HG03045 (cell line): Measurements from ENCODE around the gene MCRIP2.
A peak's percentile ranks its signal among the peaks of the same experiment; 100 is the strongest.

Experiments used
- ATAC-seq: cut with Tn5 transposase; IDR thresholded peaks from one replicate; pipeline ENCODE4 v1.9.1; 2021; ENCODE audit warnings: mild to moderate bottlenecking, moderate library complexity; ENCODE audit not compliant: unreplicated experiment

Gene MCRIP2

GRCh38 chr16:647173-647902, 5.7 kb downstream of the MCRIP2 start:
- no peak for ATAC-seq

- no peak for ATAC-seq
These were observed 6.6 kb downstream of the MCRIP2 start for GRCh38 chr16:648071-648780.

GRCh38 chr16:648781-649589, 7.4 kb downstream of the MCRIP2 start, which contains the start of gene WDR90:
Gene WDR90 (plus strand): TSS chr16:649365. CDS start chr16:649417, 52 bp downstream.
- peak; percentile 69 for ATAC-seq

GRCh38 chr16:649631-650030, 8.0 kb downstream of the MCRIP2 start:
- peak; percentile 15 for ATAC-seq

DNA sequence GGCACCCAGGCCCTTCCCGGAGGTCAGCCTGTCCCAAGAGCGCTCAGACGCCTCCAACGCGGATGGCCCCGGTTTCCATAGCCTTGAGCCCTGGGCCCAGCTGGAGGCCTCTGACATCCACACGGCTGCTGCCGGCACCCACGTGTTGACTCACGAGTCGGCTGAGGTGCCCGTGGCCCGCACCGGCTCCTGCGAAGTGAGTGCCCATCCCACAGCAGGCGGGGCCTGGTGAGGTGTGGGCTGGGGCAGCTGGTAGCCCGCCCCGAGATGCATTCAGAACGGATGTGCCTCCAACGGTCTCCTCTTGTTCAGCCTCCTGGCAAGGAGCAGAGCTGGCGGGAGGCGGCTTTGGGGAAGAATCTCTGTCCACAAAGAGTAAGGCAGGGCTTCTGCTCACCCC, 10.2 kb downstream of the MCRIP2 start:
- no peak for ATAC-seq

GRCh38 chr16:652454-653305, 11.1 kb downstream of the MCRIP2 start:
- ATAC-seq, result no peak

DNA sequence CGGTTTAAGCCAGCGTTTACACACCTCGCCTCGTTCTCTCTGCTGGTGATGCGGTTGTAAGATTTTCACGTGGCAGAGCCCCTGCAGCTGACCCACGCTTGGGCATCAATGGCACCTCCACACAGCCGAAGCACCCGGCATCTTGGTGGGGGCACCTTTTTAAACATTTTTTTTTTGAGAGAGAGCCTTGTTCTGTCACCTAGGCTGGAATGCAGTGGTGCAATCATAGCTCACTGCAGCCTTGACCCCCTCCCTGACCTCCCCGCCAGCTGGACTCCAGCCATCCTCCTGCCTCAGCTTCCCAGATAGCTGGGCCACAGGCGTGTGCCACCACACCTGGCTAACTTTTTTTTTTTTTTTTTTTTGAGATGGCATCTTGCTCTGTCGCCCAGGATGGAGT, 12.4 kb downstream of the MCRIP2 start:
- ATAC-seq, result no peak

DNA sequence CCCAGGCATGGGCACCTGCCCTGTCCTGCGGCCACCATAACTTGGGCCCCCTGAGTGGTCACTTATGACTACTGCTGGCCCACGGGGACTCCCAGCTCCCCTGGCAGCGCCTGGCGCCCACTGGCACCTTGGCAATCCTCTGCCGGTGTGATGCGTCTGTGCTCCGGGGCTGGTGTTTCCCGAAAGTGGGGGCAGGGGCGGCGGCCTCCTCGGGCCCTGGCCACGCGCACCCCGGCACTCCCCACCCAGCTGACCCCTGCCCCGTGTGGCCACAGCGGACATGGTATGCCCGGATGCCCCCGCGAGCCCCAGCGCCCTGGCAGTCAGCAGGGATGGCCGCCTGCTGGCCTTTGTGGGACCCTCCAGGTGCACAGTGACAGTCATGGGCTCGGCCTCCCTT, 15.9 kb downstream of the MCRIP2 start:
- ATAC-seq, result no peak

GRCh38 chr16:658679-659571, 17.3 kb downstream of the MCRIP2 start:
- no peak for ATAC-seq

DNA sequence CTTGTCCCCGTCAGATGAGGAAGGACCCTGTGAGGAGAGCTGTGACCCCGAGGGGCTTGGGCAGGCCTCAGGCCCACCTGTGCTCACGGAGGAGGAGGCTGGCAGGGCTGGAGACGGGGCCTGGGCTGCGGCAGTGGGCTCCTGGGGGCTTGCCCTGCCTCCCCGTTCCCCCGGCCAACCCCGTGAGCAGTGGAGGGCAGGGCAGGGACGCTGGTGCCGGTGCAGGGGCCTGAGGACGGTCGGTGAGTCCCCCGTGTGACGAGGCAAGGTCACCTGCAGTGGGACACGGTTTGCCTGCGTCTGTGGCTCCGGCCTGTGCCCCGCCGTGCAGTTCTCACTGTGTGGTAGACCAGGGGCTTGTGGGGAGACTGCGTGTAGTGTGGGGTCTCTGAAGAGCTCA, 18.0 kb downstream of the MCRIP2 start:
- no peak for ATAC-seq

DNA sequence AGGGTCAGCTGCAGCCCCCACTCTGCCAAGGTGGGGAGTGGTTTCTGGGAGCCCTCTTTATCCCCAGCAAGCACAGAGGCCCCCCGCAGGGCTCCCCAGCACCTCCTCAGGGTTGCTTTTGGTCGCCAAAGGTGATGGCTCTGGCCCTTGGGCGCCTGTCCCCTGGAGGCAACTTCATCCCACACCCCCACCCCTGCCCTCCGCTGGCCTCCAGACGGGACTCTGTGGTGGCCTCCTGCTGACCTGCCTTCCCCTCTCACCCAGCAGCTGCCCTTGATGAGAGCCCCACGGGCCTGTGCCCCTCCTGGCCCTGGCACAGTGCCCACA, 18.5 kb downstream of the MCRIP2 start:
- peak; percentile 6 for ATAC-seq

GRCh38 chr16:660459-661183, 19.0 kb downstream of the MCRIP2 start:
- peak; percentile 42 for ATAC-seq

GRCh38 chr16:661184-661821, 19.7 kb downstream of the MCRIP2 start:
- ATAC-seq, result peak; percentile 2

DNA sequence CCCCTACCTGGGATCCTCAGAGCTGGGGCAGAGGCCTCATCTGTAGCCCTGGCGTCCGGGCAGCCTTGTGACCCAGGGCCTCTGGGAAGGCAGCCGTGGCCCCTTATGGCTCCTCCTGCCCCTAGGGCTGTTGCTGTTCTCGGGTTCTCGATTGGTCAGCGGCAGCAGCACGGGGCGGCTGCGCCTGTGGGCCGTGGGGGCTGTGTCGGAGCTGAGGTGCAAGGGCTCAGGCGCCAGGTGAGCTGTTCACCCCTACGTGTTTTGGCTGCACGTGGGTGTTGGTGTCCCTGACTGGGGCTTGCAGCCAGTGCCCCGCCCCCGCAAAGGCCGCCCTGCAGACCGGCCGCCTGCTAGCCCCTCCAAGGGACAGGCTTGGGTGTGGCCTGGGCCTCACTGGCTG, 20.5 kb downstream of the MCRIP2 start:
- ATAC-seq, result no peak

DNA sequence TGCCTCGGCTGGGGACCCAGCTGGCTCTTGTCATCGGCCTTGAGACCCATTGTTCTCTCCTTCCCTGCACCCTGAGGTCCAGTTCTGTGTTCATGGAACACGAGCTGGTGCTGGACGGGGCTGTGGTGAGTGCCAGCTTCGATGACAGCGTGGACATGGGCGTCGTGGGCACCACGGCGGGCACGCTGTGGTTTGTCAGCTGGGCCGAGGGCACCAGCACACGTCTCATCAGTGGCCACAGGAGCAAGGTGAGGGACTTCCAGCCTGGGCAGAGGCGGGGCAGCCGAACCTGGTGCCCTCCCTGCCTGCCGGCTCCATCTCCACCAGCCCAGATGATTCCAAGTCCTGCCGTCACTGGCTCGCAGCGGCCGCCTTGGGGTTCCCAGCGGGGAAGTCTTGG, 21.0 kb downstream of the MCRIP2 start:
- ATAC-seq, result no peak

DNA sequence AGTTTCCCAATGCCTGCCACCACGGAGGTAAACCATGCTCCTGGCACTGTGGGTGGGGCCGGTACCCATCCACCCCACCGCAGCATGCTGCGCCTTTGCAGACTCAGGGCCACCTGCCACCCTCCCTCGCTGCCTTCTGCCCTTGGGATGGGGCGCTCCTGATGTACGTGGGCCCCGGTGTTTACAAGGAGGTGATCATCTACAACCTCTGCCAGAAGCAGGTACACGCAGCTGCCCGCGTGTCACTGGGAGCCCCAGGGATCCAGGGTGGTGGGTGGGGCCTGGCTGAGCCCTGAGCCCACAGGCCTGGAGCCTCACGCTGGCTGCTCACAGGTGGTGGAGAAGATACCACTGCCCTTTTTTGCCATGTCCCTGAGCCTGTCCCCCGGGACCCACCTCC, 24.9 kb downstream of the MCRIP2 start:
- no peak for ATAC-seq

DNA sequence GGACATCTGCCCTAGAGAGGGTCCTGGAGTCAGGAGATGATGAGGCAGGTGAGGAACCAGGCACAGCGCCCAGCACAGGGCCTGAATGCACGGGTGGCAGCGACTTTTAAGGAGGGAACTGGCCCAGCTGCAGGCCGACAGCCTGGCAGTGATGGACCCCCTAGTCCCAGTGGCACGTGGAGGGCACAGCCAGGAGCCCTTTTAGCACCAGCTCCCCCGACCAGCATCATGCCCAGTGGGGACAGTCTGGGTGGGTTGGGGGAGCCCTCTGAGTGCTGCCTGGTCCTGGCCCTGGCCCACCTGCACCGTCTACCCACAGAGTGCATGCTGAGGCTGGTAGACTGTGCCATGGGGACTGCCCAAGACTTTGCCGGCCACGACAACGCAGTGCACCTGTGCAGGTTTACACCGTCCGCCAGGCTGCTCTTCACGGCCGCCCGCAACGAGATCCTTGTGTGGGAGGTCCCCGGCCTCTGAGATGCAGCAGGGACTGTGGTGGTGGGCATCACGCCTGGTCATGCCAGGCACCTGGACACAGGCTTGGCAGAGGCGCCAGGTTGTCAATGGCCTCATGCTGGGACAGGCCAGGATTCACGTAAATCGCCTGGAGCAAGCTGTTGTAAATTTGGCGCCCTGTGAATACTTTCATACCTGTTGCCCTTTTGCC, 25.6 kb downstream of the MCRIP2 start:
- no peak for ATAC-seq
